ENCODE results near the gene NRBF2.

DNA sequence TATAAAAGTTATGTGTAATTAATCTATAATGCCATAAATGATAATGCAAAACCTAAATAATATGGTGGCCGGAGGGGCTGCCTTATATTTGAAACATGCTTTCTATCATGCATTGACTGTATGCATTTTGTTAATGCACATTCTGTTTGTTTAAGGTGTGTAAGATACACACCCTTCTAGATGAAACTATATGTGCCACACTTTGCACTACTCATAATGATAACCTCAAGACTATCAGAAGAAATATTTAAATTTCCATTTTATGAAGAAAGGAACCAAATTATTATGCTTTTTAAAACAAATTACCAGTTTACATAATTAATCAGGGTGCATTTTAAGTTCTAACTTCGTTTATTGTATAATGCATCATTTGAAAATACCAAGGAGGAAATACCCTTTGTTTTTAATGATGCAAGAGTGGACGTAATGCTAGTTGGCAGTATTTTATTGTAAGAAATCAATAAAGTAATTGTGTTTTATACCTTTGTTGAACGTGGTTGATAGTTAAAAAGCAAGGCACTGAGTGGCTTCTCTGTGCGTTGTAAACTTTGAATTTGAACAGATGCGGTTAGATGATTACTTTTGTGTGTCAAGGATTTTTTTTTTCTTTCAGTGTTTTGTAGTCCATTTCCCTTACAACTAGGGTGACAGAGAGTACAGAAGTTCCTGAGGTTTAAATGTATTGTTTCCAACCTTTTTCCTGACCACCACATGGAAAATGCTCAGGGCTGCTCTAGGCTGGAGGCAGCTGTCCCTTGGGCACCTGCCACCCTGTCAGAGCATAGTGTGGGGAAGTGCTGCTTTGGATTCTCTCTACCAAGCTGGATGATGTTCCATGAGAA is 21.6 kb downstream of the NRBF2 start:
- no peak for TF ChIP-seq BHLHE40 (IDR thresholded peaks at IDR 0.05; ENCODE audit: borderline replicate concordance)
- TF ChIP-seq SUZ12 (IDR thresholded peaks at IDR 0.05), result no peak
- TF ChIP-seq FOXM1 (IDR thresholded peaks at IDR 0.05; ENCODE audit: borderline replicate concordance), result no peak
- no peak for TF ChIP-seq ARNT (IDR thresholded peaks at IDR 0.05)
- no peak for TF ChIP-seq FOXK2 (IDR thresholded peaks at IDR 0.05)
- TF ChIP-seq ZNF384 (IDR thresholded peaks at IDR 0.05), result no peak
- no peak for TF ChIP-seq FOXA1 (IDR thresholded peaks at IDR 0.05)
- TF ChIP-seq, protein P1, sequence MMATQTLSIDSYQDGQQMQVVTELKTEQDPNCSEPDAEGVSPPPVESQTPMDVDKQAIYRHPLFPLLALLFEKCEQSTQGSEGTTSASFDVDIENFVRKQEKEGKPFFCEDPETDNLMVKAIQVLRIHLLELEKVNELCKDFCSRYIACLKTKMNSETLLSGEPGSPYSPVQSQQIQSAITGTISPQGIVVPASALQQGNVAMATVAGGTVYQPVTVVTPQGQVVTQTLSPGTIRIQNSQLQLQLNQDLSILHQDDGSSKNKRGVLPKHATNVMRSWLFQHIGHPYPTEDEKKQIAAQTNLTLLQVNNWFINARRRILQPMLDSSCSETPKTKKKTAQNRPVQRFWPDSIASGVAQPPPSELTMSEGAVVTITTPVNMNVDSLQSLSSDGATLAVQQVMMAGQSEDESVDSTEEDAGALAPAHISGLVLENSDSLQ (IDR thresholded peaks at IDR 0.05), result no peak
- no peak for TF ChIP-seq SP1 (IDR thresholded peaks at IDR 0.05)
- no peak for TF ChIP-seq NFRKB (IDR thresholded peaks at IDR 0.05)
- TF ChIP-seq CTBP1 (IDR thresholded peaks at IDR 0.05; ENCODE audit: borderline replicate concordance), result no peak
- no peak for TF ChIP-seq TARDBP (IDR thresholded peaks at IDR 0.05)
- no peak for TF ChIP-seq HDGF (IDR thresholded peaks at IDR 0.05; ENCODE audit: borderline replicate concordance)
- no peak for TF ChIP-seq L3MBTL2 (conservative IDR thresholded peaks at IDR 0.05)
